Right cardiac atrium (tissue), 5 donors: Measurements from ENCODE around the gene FOXE1. TPM values are rescaled to one million over a fixed set of nuclear protein-coding genes. Genes with fewer than 3 reads are reported as not detected.
A peak's percentile ranks its signal among the peaks of the same experiment; 100 is the strongest.

ENCODE experiments used
- ATAC-seq, 2 donors: fragments of 200-7000 bp; cut with Tn5 transposase; one replicate each; pipeline versions ENCODE4 v1.8.0 to v1.9.1; 2020; ENCODE audit warnings: moderate library complexity in 2 of 2, mild to moderate bottlenecking in 1 of 2
- DNase-seq, 3 donors: peaks; one replicate each; pipeline ENCODE4 v3.0.0-alpha.2; 2020
- H3K27ac ChIP-seq: one replicate; pipeline ENCODE4 v1.5.1; 2013; ENCODE audit warnings: mild to moderate bottlenecking, low read length, control low read depth, moderate library complexity
- H3K27me3 ChIP-seq: one replicate; pipeline ENCODE4 v1.6.1; 2013; ENCODE audit not compliant: control insufficient read depth, insufficient read depth
- H3K4me1 ChIP-seq: one replicate; pipeline ENCODE4 v1.6.1; 2013; ENCODE audit warnings: low read length; ENCODE audit not compliant: control insufficient read depth, insufficient read depth
- H3K4me3 ChIP-seq: one replicate; pipeline ENCODE4 v1.5.1; 2013; ENCODE audit warnings: low read length, control low read depth
- H3K9me3 ChIP-seq: one replicate; pipeline ENCODE4 v1.6.1; 2013; ENCODE audit warnings: low read length; ENCODE audit not compliant: control insufficient read depth
- WGBS: extraction: QIAGEN DNeasy Blood & Tissue Kit; methylation state at CpG from one replicate; pipeline ENCODE4 v1.1.7; 2013; 5-methylcytosine and 5-hydroxymethylcytosine counted together
- intact Hi-C, 4 donors: fragments of 100-400 bp; cut with DNase I; formaldehyde crosslinking; loops; one replicate each; pipeline versions ENCODE4 v1.11.0 to v1.14.0; 2022 to 2023
- polyA plus RNA-seq: library from polyadenylated mRNA; stranded (reverse); fragments of 200-250 nt; gene quantifications from one replicate; pipeline ENCODE4 v1.2.3, GENCODE V29; 2013
- total RNA-seq, 4 donors: library from RNA; stranded (reverse); fragmentation: NEBNext Ultra II Directional; extraction: Animal tissue kit (Norgen Biotek cat#: 25700); gene quantifications; one replicate each; pipeline ENCODE4 v1.2.1, GENCODE V29; 2021
- donor health status: healthy with polysubstance abuse.
- donor health status: DM: no; HTN: yes; CAD: no.
- donor health status: DM: no; HTN: no; CAD: no.
- donor health status: DM: no; HTN: yes; CAD: no; lungs with severe emphysema.
- donor health status: DM: yes; HTN: yes; CAD: no.

The FOXE1 gene
- total and polyA plus RNA-seq, 5 donors, result not detected

- WGBS, result 9% methylated on average over 1 of the region's 1 CpG
- peaks cover 6% of the 10 kb centered on the region for H3K27me3 ChIP-seq
These were observed 32.7 kb upstream of the FOXE1 start for GRCh38 chr9:97820373-97820772.

GRCh38 chr9:97830884-97831829, 21.9 kb upstream of the FOXE1 start:
- H3K4me3 ChIP-seq, result no peak overlapping the region
- no peaks in the 10 kb centered on the region for H3K27me3 ChIP-seq
- intact Hi-C loops, result no loop called here
- DNase-seq, result peak in 2 of 3 donors; percentile 29 to 33
- peak in 1 of 2 donors; percentile 22 for ATAC-seq
- H3K4me1 ChIP-seq, result no peaks in the 10 kb centered on the region
- no peak overlapping the region for H3K27ac ChIP-seq
- H3K9me3 ChIP-seq, result no peaks in the 10 kb centered on the region
- 36% methylated on average over 15 of the region's 15 CpGs for WGBS

More at GRCh38 chr9:97820373-97820772, 32.7 kb upstream of the FOXE1 start:
- H3K4me1 ChIP-seq, result no peaks in the 10 kb centered on the region
- no peak overlapping the region for H3K27ac ChIP-seq
- no peak overlapping the region for H3K4me3 ChIP-seq
- H3K9me3 ChIP-seq, result no peaks in the 10 kb centered on the region
- no peak for DNase-seq
- ATAC-seq, result no peak
- intact Hi-C loops, result no loop called here

- 46% methylated on average over 10 of the region's 10 CpGs for WGBS
- no peak overlapping the region for H3K4me3 ChIP-seq
These were observed 21.0 kb upstream of the FOXE1 start for GRCh38 chr9:97831843-97832636.

GRCh38 chr9:97840521-97840920, 12.5 kb upstream of the FOXE1 start:
- intact Hi-C loops, result no loop called here
- H3K9me3 ChIP-seq, result no peaks in the 10 kb centered on the region
- no peak for DNase-seq
- H3K4me1 ChIP-seq, result no peaks in the 10 kb centered on the region
- H3K4me3 ChIP-seq, result no peak overlapping the region
- no peak overlapping the region for H3K27ac ChIP-seq
- ATAC-seq, result no peak
- H3K27me3 ChIP-seq, result no peaks in the 10 kb centered on the region

More at GRCh38 chr9:97831843-97832636, 21.0 kb upstream of the FOXE1 start:
- Histone ChIP-seq H3K27ac (no peak overlapping the region), H3K4me1 (no peaks in the 10 kb centered on the region), H3K27me3 (no peaks in the 10 kb centered on the region), H3K9me3 (no peaks in the 10 kb centered on the region)
- DNase-seq (no peak), ATAC-seq (no peak)
- intact Hi-C loops, result no loop called here

- no peak for ATAC-seq
- Histone ChIP-seq H3K27ac (no peak overlapping the region), H3K4me1 (no peaks in the 10 kb centered on the region), H3K27me3 (no peaks in the 10 kb centered on the region), H3K4me3 (no peak overlapping the region), H3K9me3 (no peaks in the 10 kb centered on the region)
- intact Hi-C loops, result no loop called here
- 81% methylated on average over 2 of the region's 2 CpGs for WGBS
- DNase-seq, result no peak
These were observed 10.1 kb upstream of the FOXE1 start for GRCh38 chr9:97842960-97843359.

GRCh38 chr9:97845130-97845529, 7.9 kb upstream of the FOXE1 start:
- DNase-seq (no peak), ATAC-seq (no peak)
- Histone ChIP-seq H3K9me3 (no peaks in the 10 kb centered on the region), H3K4me3 (no peak overlapping the region), H3K4me1 (no peaks in the 10 kb centered on the region), H3K27ac (no peak overlapping the region), H3K27me3 (no peaks in the 10 kb centered on the region)
- intact Hi-C loops, result no loop called here
- WGBS, result 54% methylated on average over 2 of the region's 2 CpGs

GRCh38 chr9:97845763-97846162, 7.3 kb upstream of the FOXE1 start:
- H3K4me3 ChIP-seq, result no peak overlapping the region
- WGBS, result 64% methylated on average over 2 of the region's 2 CpGs
- H3K4me1 ChIP-seq, result no peaks in the 10 kb centered on the region
- no peaks in the 10 kb centered on the region for H3K9me3 ChIP-seq
- H3K27me3 ChIP-seq, result no peaks in the 10 kb centered on the region
- H3K27ac ChIP-seq, result no peak overlapping the region
- DNase-seq, result no peak
- ATAC-seq, result no peak
- intact Hi-C loops, result no loop called here

- Histone ChIP-seq H3K4me3 (no peak overlapping the region), H3K27me3 (no peaks in the 10 kb centered on the region), H3K27ac (no peak overlapping the region), H3K4me1 (no peaks in the 10 kb centered on the region), H3K9me3 (no peaks in the 10 kb centered on the region)
- ATAC-seq, result no peak
- WGBS, result 61% methylated on average over 4 of the region's 4 CpGs
- intact Hi-C loops, result no loop called here
- DNase-seq, result no peak
These were observed 6.7 kb upstream of the FOXE1 start for GRCh38 chr9:97846347-97846746.

- WGBS, result 5% methylated on average over 31 of the region's 31 CpGs
- Histone ChIP-seq H3K4me1 (no peaks in the 10 kb centered on the region), H3K27ac (no peak overlapping the region), H3K9me3 (no peaks in the 10 kb centered on the region), H3K27me3 (no peaks in the 10 kb centered on the region), H3K4me3 (no peak overlapping the region)
- peak in 1 of 3 donors; percentile 37 for DNase-seq
- ATAC-seq, result no peak
- intact Hi-C loops, result no loop called here
These were observed 5.4 kb upstream of the FOXE1 start for GRCh38 chr9:97847474-97848214.

- H3K9me3 ChIP-seq, result no peaks in the 10 kb centered on the region
- 4% methylated on average over 7 of the region's 7 CpGs for WGBS
- no peaks in the 10 kb centered on the region for H3K27me3 ChIP-seq
- intact Hi-C loops, result no loop called here
- H3K4me3 ChIP-seq, result no peak overlapping the region
- H3K4me1 ChIP-seq, result no peaks in the 10 kb centered on the region
- DNase-seq (no peak), ATAC-seq (no peak)
- no peak overlapping the region for H3K27ac ChIP-seq
These were observed 4.9 kb upstream of the FOXE1 start for GRCh38 chr9:97848215-97848479.
